ENCODE data around the gene LTO1.

The LTO1 gene

DNA sequence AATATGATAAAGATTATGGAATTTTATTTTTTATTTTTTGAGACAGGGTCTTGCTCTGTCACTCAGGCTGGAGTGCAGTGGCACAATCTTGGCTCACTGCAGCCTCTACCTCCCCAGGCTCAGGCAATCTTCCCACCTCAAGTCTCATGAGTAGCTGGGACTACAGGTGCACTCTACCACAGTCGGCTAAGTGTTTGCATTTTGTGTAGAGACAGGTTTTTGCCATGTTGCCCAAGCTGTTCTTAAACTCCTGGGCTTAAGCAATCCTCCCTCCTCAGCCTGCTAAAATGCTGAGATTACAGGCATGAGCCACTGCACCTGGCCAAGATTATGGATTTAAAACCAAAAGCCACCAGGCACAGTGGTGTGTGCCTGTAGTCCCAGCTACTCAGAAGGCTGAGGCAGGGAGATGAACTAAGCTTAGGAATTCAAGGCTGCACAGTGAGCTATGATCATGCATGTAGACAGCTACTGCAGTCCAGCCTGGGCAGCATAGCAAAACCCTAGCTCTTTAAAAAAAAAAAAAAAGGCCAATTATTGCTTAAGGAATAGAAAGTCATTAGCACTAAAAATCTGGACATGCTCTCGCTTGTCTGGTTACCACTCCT lies 54.4 kb downstream of the LTO1 start:
- DNase-seq (ENCODE audit: low read depth, low spot score): no peak
- no peak overlapping the region for H3K4me3 ChIP-seq (ENCODE audit: low read length)

- H3K4me3 ChIP-seq (ENCODE audit: low read length): no peak overlapping the region
- DNase-seq (ENCODE audit: low read depth, low spot score): no peak
Observed at GRCh38 chr11:69618237-69618636, 56.9 kb downstream of the LTO1 start.

GRCh38 chr11:69617682-69618081 lies 57.5 kb downstream of the LTO1 start:
- H3K4me3 ChIP-seq (ENCODE audit: low read length): no peak overlapping the region
- no peak for DNase-seq (ENCODE audit: low read depth, low spot score)

DNA sequence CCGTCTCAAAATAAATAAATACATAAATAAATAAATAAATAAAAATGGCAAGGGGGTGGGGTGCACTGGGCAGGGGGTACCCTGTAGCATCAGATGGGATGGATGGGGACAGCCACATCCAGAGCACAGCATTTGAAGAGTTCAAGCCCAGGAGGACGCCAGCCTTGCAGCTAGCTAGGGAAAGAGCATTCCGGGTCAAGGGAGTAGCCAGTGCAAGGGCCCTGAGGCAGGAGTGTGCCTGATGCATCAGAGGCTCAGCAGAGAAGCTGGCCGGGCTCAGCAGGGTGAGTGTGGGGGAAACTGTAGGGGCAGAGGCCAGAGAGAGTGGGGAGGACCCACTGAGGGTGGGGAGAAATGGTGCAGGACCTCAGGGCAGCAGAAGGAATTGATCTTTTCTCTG lies 57.9 kb downstream of the LTO1 start:
- DNase-seq (ENCODE audit: low read depth, low spot score): no peak
- H3K4me3 ChIP-seq (ENCODE audit: low read length): no peak overlapping the region
